DND-41 (cell line): ENCODE data around the gene UNC5C.

Source experiments
- ATAC-seq: fragments of 200-7000 bp; cut with Tn5 transposase; 3 replicates; pipeline ENCODE4 v1.9.1; 2021; ENCODE audit warnings: low read depth; ENCODE audit not compliant: insufficient read depth
- DNase-seq: peaks from one replicate; pipeline ENCODE4 v3.0.0-alpha.2; 2020
- H2AFZ ChIP-seq: 2 replicates; pipeline ENCODE4 v1.6.0; 2012; ENCODE audit warnings: low read depth, low read length
- H3K27ac ChIP-seq: 2 replicates; pipeline ENCODE4 v1.5.1; 2012; ENCODE audit warnings: low read length, inconsistent platforms
- H3K27me3 ChIP-seq: fragments of 200-600 bp; sonication (generic); 2 replicates; pipeline ENCODE4 v1.6.0; 2012; ENCODE audit warnings: low read length, mild to moderate bottlenecking, inconsistent platforms; ENCODE audit not compliant: insufficient read depth, poor library complexity
- H3K36me3 ChIP-seq: 2 replicates; pipeline ENCODE4 v1.5.1; 2012; ENCODE audit warnings: low read length, inconsistent platforms; ENCODE audit not compliant: insufficient read depth
- H3K4me1 ChIP-seq: 2 replicates; pipeline ENCODE4 v1.5.1; 2012; ENCODE audit warnings: mild to moderate bottlenecking, low read length; ENCODE audit not compliant: insufficient read depth
- H3K4me2 ChIP-seq: 2 replicates; pipeline ENCODE4 v1.6.0; 2012; ENCODE audit warnings: mild to moderate bottlenecking, moderate library complexity, low read length, inconsistent platforms; ENCODE audit not compliant: insufficient read depth
- H3K4me3 ChIP-seq, 2 experiments: fragments of 200-600 bp in 1 of 2; shearing (Covaris generic) in 1 of 2; 2 replicates each; pipeline ENCODE4 v1.5.1; 2012 to 2016; ENCODE audit warnings: inconsistent platforms in 2 of 2, low read length in 2 of 2, mild to moderate bottlenecking in 2 of 2, low read depth in 1 of 2, moderate library complexity in 1 of 2
- H3K79me2 ChIP-seq: 2 replicates; pipeline ENCODE4 v1.6.0; 2012; ENCODE audit warnings: low read length, inconsistent platforms; ENCODE audit not compliant: insufficient read depth
- H3K9ac ChIP-seq: 2 replicates; pipeline ENCODE4 v1.6.0; 2012; ENCODE audit warnings: low read depth, mild to moderate bottlenecking, inconsistent platforms, low read length, moderate library complexity
- H3K9me3 ChIP-seq: 2 replicates; pipeline ENCODE4 v1.5.1; 2012; ENCODE audit warnings: low read length, moderate library complexity, mild to moderate bottlenecking, inconsistent platforms; ENCODE audit not compliant: insufficient read depth, severe bottlenecking
- H4K20me1 ChIP-seq: 2 replicates; pipeline ENCODE4 v1.6.0; 2012; ENCODE audit warnings: low read length; ENCODE audit not compliant: insufficient read depth
- EZH2 ChIP-seq: IDR thresholded peaks from 3 replicates; pipeline ENCODE4 v1.6.1; 2012; ENCODE audit warnings: borderline replicate concordance, low read depth, mild to moderate bottlenecking, moderate library complexity, low read length, inconsistent platforms; ENCODE audit not compliant: severe bottlenecking
- TF ChIP-seq, protein P1 (sequence below): IDR thresholded peaks from 2 replicates; pipeline ENCODE4 v1.5.1; 2012; ENCODE audit warnings: borderline replicate concordance, low read length, moderate library complexity, mild to moderate bottlenecking; ENCODE audit not compliant: poor library complexity, severe bottlenecking; ENCODE audit errors: extremely low read depth

The UNC5C gene

DNA sequence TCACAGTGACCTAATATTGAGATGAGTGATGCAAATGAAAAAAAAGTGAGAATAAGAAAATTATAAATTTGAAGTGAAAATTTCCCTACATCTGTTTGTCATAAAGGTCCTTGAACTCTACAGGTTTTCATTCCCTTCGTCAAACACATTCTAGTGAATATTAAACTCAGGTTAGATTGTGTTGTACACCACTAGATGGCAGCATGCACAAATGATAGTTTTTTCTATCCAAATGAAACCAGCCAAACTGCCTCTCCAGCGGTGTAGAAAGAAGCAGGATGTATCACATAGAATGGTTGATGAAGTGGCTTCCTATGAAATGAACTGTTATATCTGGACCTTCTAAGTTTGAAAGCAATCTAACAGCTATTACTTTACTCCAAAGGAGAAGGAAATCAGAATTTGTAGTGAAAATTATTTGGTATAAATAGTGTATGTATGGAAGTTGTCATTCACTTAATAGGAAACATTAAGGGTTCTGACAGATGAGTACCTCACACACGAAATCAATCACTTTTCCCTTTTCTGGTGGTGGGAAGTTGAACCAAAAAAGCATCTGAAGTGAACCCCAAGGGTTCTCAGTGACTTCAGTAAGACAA lies 382.7 kb downstream of the UNC5C start:
- H2AFZ ChIP-seq: peak overlapping the region; percentile 26; the same call in 1 of the 2 replicates
- ATAC-seq (peak; percentile 82), DNase-seq (peak; percentile 66)
- TF ChIP-seq, protein P1, sequence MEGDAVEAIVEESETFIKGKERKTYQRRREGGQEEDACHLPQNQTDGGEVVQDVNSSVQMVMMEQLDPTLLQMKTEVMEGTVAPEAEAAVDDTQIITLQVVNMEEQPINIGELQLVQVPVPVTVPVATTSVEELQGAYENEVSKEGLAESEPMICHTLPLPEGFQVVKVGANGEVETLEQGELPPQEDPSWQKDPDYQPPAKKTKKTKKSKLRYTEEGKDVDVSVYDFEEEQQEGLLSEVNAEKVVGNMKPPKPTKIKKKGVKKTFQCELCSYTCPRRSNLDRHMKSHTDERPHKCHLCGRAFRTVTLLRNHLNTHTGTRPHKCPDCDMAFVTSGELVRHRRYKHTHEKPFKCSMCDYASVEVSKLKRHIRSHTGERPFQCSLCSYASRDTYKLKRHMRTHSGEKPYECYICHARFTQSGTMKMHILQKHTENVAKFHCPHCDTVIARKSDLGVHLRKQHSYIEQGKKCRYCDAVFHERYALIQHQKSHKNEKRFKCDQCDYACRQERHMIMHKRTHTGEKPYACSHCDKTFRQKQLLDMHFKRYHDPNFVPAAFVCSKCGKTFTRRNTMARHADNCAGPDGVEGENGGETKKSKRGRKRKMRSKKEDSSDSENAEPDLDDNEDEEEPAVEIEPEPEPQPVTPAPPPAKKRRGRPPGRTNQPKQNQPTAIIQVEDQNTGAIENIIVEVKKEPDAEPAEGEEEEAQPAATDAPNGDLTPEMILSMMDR: peak; percentile 81
- TF ChIP-seq EZH2: no peak
- H3K27me3 ChIP-seq: no peaks in the 10 kb centered on the region
- peak overlapping the region; percentile 23; the same call in 1 of the 2 replicates for H3K4me2 ChIP-seq
- peak overlapping the region; percentile 65 for H3K27ac ChIP-seq
- H3K9me3 ChIP-seq: no peaks in the 10 kb centered on the region
- no peak overlapping the region for H3K4me3 ChIP-seq
- H3K36me3 ChIP-seq: peaks cover 18% of the 10 kb centered on the region
- no peaks in the 10 kb centered on the region for H3K79me2 ChIP-seq
- H3K9ac ChIP-seq: no peak overlapping the region
- H4K20me1 ChIP-seq: no peaks in the 10 kb centered on the region
- peaks cover 6% of the 10 kb centered on the region for H3K4me1 ChIP-seq

DNA sequence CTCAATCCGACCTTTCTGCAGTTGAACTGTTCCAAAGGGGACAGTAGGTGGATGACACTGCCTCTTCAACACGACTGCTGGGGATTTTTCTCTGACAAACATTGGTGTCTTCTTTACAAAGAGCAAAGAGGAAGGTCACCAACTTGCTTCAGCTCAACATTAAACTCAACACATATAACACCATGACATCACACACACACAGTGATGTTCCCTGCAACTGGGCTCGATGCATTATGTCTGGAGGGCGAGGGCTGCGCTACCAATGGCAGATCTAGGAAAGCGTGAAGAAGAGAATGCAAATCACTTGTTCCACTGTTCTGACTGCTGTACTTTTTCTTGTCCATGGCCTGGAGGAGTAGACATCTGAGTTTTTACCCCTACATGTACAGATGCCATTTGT lies 385.9 kb downstream of the UNC5C start:
- no peak overlapping the region for H3K9ac ChIP-seq
- no peaks in the 10 kb centered on the region for H4K20me1 ChIP-seq
- no peaks in the 10 kb centered on the region for H3K9me3 ChIP-seq
- no peak overlapping the region for H3K4me2 ChIP-seq
- no peaks in the 10 kb centered on the region for H3K79me2 ChIP-seq
- H3K36me3 ChIP-seq: peaks cover 45% of the 10 kb centered on the region
- no peak for TF ChIP-seq EZH2
- TF ChIP-seq, protein P1: no peak
- no peaks in the 10 kb centered on the region for H3K27me3 ChIP-seq
- DNase-seq (no peak), ATAC-seq (no peak)
- H3K27ac ChIP-seq: no peak overlapping the region
- H3K4me1 ChIP-seq: peaks cover 25% of the 10 kb centered on the region
- H3K4me3 ChIP-seq: no peak overlapping the region
- H2AFZ ChIP-seq: no peak overlapping the region

DNA sequence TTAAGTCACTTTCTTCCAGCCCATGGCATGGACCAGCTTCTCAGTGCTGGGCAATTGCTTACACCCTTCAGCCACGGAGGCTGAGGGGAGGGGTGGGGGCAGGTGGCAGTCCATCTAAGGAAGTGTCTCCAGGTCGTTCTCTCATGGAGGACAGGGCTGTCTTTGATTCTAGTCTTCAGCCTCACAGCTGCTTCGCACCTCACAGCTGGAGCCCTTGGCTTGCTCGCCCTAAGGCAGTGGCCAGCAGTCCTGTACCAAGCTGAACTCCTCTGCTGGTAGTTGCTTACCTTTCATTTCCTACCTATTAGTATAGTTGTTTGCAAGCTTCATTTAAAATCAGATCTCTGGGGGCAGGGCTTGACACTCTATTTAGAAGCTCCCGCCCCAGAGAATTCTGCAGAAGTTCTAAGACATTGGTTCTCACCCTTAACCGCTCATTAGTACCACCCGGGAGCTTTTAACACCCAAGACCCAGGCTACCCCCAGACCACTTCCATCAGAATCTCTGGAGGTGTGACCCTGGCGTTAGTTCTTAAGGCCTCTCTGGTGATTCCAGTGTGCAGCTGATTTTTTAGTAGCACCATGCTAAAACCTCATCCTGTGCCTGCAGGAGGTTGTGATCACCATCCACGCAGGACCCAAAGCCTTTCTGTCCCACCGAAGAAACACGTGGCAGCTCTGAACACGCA lies 386.8 kb downstream of the UNC5C start:
- H3K27ac ChIP-seq: peak overlapping the region; percentile 39
- no peak overlapping the region for H3K4me3 ChIP-seq
- H3K36me3 ChIP-seq: peaks cover 49% of the 10 kb centered on the region
- no peak overlapping the region for H2AFZ ChIP-seq
- H3K79me2 ChIP-seq: no peaks in the 10 kb centered on the region
- no peaks in the 10 kb centered on the region for H3K9me3 ChIP-seq
- no peak overlapping the region for H3K9ac ChIP-seq
- peaks cover 35% of the 10 kb centered on the region for H3K4me1 ChIP-seq
- H4K20me1 ChIP-seq: no peaks in the 10 kb centered on the region
- ATAC-seq (no peak), DNase-seq (no peak)
- H3K4me2 ChIP-seq: no peak overlapping the region
- TF ChIP-seq, protein P1: no peak
- no peak for TF ChIP-seq EZH2
- no peaks in the 10 kb centered on the region for H3K27me3 ChIP-seq
